B cell (primary cell): ENCODE data around the gene CACUL1. TPM values are rescaled to one million over a fixed set of nuclear protein-coding genes. Genes with fewer than 3 reads are reported as not detected.

Source experiments
- ATAC-seq: fragments of 200-7000 bp; cut with Tn5 transposase; one replicate; pipeline ENCODE4 v1.10.0; 2021; ENCODE audit warnings: low read depth, mild to moderate bottlenecking, moderate number of reproducible peaks, moderate library complexity
- CTCF ChIA-PET: fragments of 350-600 bp; sonication (Branson Sonifier 250); formaldehyde crosslinking; loops from one replicate; lab custom pipeline; 2021; ENCODE audit warnings: antibody characterized with exemption, inconsistent platforms; lab: Charles Lee
- POLR2A ChIA-PET: fragments of 350-600 bp; sonication (Branson Sonifier 250); formaldehyde crosslinking; loops from one replicate; lab custom pipeline; 2021; ENCODE audit warnings: antibody characterized with exemption; lab: Charles Lee
- DNase-seq: peaks from one replicate; pipeline ENCODE4 v3.0.0; 2013
- H2AFZ ChIP-seq: 2 replicates; pipeline ENCODE4 v1.6.1; 2012; ENCODE audit warnings: mild to moderate bottlenecking, low read depth, low read length; ENCODE audit not compliant: insufficient read depth, poor library complexity, severe bottlenecking
- H3K27ac ChIP-seq, 2 donors: 1 replicate in 1 of 2; 2 replicates in 1 of 2; pipeline ENCODE4 v1.5.1; 2012 to 2013; ENCODE audit warnings: low read length in 2 of 2, mild to moderate bottlenecking in 2 of 2, moderate library complexity in 1 of 2
- H3K27me3 ChIP-seq, 4 experiments: fragments of 200-600 bp in 1 of 4; sonication (generic) in 1 of 4; replicated peaks in 1 of 4; 1 replicate in 2 of 4; 2 replicates in 2 of 4; pipeline versions ENCODE4 v1.6.1 to v1.7.0; 2013 to 2016; ENCODE audit warnings: low read length in 3 of 4, mild to moderate bottlenecking in 2 of 4, mixed read lengths in 1 of 4, moderate library complexity in 1 of 4; ENCODE audit not compliant: insufficient read depth in 4 of 4, control insufficient read depth in 3 of 4; ENCODE audit errors: control extremely low read depth in 1 of 4
- H3K36me3 ChIP-seq, 2 experiments: replicated peaks in 1 of 2; 1 replicate in 1 of 2; 2 replicates in 1 of 2; pipeline versions ENCODE4 v1.6.1 to v1.7.1; 2013; ENCODE audit warnings: low read length in 1 of 2; ENCODE audit not compliant: insufficient read depth in 2 of 2, control insufficient read depth in 1 of 2; ENCODE audit errors: control extremely low read depth in 1 of 2, extremely low read depth in 1 of 2
- H3K4me1 ChIP-seq, 2 donors: fragments of 200-600 bp in 1 of 2; sonication (generic) in 1 of 2; 1 replicate in 1 of 2; 2 replicates in 1 of 2; pipeline versions ENCODE4 v1.5.1 to v1.6.1; 2013 to 2017; ENCODE audit warnings: low read length in 2 of 2; ENCODE audit not compliant: control insufficient read depth in 2 of 2, insufficient read depth in 2 of 2
- H3K4me2 ChIP-seq: replicated peaks from 2 replicates; pipeline ENCODE3; 2012; ENCODE audit warnings: mild to moderate bottlenecking, low read depth, low read length; ENCODE audit not compliant: poor library complexity, severe bottlenecking
- H3K4me3 ChIP-seq, 5 experiments: fragments of 200-600 bp in 1 of 5; sonication (generic) in 1 of 5; 1 replicate in 3 of 5; 2 replicates in 2 of 5; pipeline versions ENCODE4 v1.5.1 to v1.7.0; 2011 to 2016; ENCODE audit warnings: low read length in 4 of 5, mild to moderate bottlenecking in 4 of 5, low read depth in 2 of 5, control low read depth in 1 of 5, moderate library complexity in 1 of 5; ENCODE audit not compliant: insufficient read depth in 1 of 5; ENCODE audit errors: control extremely low read depth in 1 of 5, extremely low read depth in 1 of 5
- H3K79me2 ChIP-seq: fragments of 200-600 bp; sonication (generic); one replicate; pipeline ENCODE4 v1.6.0; 2016; ENCODE audit warnings: low read length; ENCODE audit not compliant: control insufficient read depth, insufficient read depth
- H3K9ac ChIP-seq: fragments of 200-600 bp; sonication (generic); 2 replicates; pipeline ENCODE4 v1.6.1; 2017; ENCODE audit warnings: mild to moderate bottlenecking, low read length, moderate library complexity
- H3K9me3 ChIP-seq, 3 donors: one replicate each; pipeline versions ENCODE4 v1.6.1 to v1.7.1; 2013; ENCODE audit warnings: low read length in 2 of 3; ENCODE audit not compliant: control insufficient read depth in 2 of 3, insufficient read depth in 1 of 3; ENCODE audit errors: control extremely low read depth in 1 of 3
- H4K20me1 ChIP-seq: 2 replicates; pipeline ENCODE4 v1.6.0; 2012; ENCODE audit warnings: mild to moderate bottlenecking, low read length; ENCODE audit not compliant: insufficient read depth, control insufficient read depth, poor library complexity, severe bottlenecking
- H3K27ac Mint-ChIP-seq: one replicate; pipeline ENCODE4 v1.8.0; 2021; ENCODE audit warnings: mixed read lengths
- H3K27me3 Mint-ChIP-seq: one replicate; pipeline ENCODE4 v1.8.0; 2021; ENCODE audit warnings: mixed read lengths
- H3K4me1 Mint-ChIP-seq: one replicate; pipeline ENCODE4 v1.8.0; 2021; ENCODE audit warnings: mixed read lengths
- H3K4me3 Mint-ChIP-seq: one replicate; pipeline ENCODE4 v1.8.0; 2021; ENCODE audit warnings: mixed read lengths
- H3K9me3 Mint-ChIP-seq: one replicate; pipeline ENCODE4 v1.8.0; 2022; ENCODE audit warnings: mixed read lengths; ENCODE audit not compliant: insufficient read depth
- EZH2 ChIP-seq: IDR thresholded peaks from 2 replicates; pipeline ENCODE4 v1.6.1; 2012; ENCODE audit warnings: borderline replicate concordance, low read depth, mild to moderate bottlenecking, moderate library complexity, low read length; ENCODE audit not compliant: insufficient read depth, poor library complexity, severe bottlenecking
- WGBS: methylation state at CpG from one replicate; pipeline ENCODE4 v1.1.5; 2013; ENCODE audit warnings: missing lambda C conversion rate; ENCODE audit not compliant: insufficient coverage; 5-methylcytosine and 5-hydroxymethylcytosine counted together
- intact Hi-C: fragments of 100-400 bp; cut with micrococcal nuclease; formaldehyde crosslinking; loops from one replicate; pipeline ENCODE4 v1.10.0; 2022
- polyA plus RNA-seq: library from polyadenylated mRNA; depleted of rRNA; stranded (reverse); fragments of >200 nt; gene quantifications from 2 replicates; pipeline ENCODE4 v1.2.3, GENCODE V29; 2012
- total RNA-seq, 2 donors: library from RNA; stranded (reverse); fragments of 120-200 nt in 1 of 2; gene quantifications; 1 replicate in 1 of 2; 2 replicates in 1 of 2; pipeline versions ENCODE4 v1.2.3 to v1.2.4, GENCODE V29; 2013 to 2022
- TF ChIP-seq, protein P1 (sequence below): fragments of 200-600 bp; IDR thresholded peaks from one replicate; pipeline ENCODE4 v1.8.0; 2022; ENCODE audit warnings: antibody characterized with exemption, mild to moderate bottlenecking

Gene CACUL1
- total and polyA plus RNA-seq, 2 donors (not counting 1 experiment from before 2014, with no cell fraction given) = 7.4 to 39.5 TPM

DNA sequence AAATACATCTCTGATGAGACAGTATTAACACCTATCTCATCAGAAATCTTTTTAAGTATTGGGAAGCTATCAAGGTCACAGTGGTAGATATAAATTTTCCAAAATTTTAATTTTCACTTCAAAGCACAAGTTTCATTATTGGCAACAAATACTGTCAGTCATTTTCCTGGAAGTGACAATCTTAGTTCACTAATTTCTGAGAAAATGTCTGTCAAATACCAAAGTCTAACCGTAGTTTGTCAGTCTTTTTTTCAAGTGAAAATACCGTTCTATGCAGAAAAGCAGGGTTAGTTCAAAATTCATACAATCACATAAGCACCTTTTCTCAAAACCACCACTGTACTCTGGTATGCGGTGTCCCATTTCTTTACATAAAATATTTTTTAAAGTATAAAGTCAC is 40.4 kb downstream of the CACUL1 start:
- intact Hi-C loops = no loop called here
- WGBS = 100% methylated on average over 1 of the region's 3 CpGs
- H3K9ac ChIP-seq = no peak overlapping the region

GRCh38 chr10:118712930-118713634 is 41.7 kb downstream of the CACUL1 start:
- no peak overlapping the region for H2AFZ ChIP-seq
- no peak for TF ChIP-seq EZH2
- TF ChIP-seq, protein P1, sequence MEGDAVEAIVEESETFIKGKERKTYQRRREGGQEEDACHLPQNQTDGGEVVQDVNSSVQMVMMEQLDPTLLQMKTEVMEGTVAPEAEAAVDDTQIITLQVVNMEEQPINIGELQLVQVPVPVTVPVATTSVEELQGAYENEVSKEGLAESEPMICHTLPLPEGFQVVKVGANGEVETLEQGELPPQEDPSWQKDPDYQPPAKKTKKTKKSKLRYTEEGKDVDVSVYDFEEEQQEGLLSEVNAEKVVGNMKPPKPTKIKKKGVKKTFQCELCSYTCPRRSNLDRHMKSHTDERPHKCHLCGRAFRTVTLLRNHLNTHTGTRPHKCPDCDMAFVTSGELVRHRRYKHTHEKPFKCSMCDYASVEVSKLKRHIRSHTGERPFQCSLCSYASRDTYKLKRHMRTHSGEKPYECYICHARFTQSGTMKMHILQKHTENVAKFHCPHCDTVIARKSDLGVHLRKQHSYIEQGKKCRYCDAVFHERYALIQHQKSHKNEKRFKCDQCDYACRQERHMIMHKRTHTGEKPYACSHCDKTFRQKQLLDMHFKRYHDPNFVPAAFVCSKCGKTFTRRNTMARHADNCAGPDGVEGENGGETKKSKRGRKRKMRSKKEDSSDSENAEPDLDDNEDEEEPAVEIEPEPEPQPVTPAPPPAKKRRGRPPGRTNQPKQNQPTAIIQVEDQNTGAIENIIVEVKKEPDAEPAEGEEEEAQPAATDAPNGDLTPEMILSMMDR = no peak
- H3K4me1 ChIP-seq = no peaks in the 10 kb centered on the region
- H3K27ac Mint-ChIP-seq = no peak overlapping the region
- peaks cover 5% of the 10 kb centered on the region for H4K20me1 ChIP-seq
- DNase-seq (no peak), ATAC-seq (no peak)
- ChIA-PET CTCF (interaction anchor here (0.8 to 2.0 kb wide), 2 partner anchors 10 to 12 kb away, joined by 3 to 6 read pairs; no protein-coding TSS in a partner anchor), POLR2A (no interaction called here)
- no peak overlapping the region for H3K27ac ChIP-seq
- intact Hi-C loops = no loop called here
- H3K4me1 Mint-ChIP-seq = no peaks in the 10 kb centered on the region
- no peak overlapping the region for H3K4me3 Mint-ChIP-seq
- no peaks in the 10 kb centered on the region for H3K9me3 Mint-ChIP-seq
- H3K9me3 ChIP-seq = no peaks in the 10 kb centered on the region
- H3K27me3 ChIP-seq = no peaks in the 10 kb centered on the region
- H3K27me3 Mint-ChIP-seq = no peaks in the 10 kb centered on the region
- no peak overlapping the region for H3K9ac ChIP-seq
- H3K36me3 ChIP-seq = peaks cover 1 to 20% of the 10 kb centered on the region in 2 experiments
- H3K4me2 ChIP-seq = no peak overlapping the region
- WGBS = over 99% methylated on average over 13 of the region's 14 CpGs
- H3K79me2 ChIP-seq = peaks cover 22% of the 10 kb centered on the region
- H3K4me3 ChIP-seq = no peak overlapping the region

More for the DNA sequence above, 40.4 kb downstream of the CACUL1 start:
- H3K27ac ChIP-seq = no peak overlapping the region
- H3K4me3 ChIP-seq = no peak overlapping the region
- H2AFZ ChIP-seq = no peak overlapping the region
- H3K79me2 ChIP-seq = peaks cover 28% of the 10 kb centered on the region
- DNase-seq (no peak), ATAC-seq (no peak)
- H3K27ac Mint-ChIP-seq = no peak overlapping the region
- H3K4me1 ChIP-seq = no peaks in the 10 kb centered on the region
- peaks cover 5% of the 10 kb centered on the region for H4K20me1 ChIP-seq
- H3K9me3 ChIP-seq = no peaks in the 10 kb centered on the region
- no peaks in the 10 kb centered on the region for H3K4me1 Mint-ChIP-seq
- ChIA-PET POLR2A (no interaction called here), CTCF (no interaction called here)
- no peaks in the 10 kb centered on the region for H3K9me3 Mint-ChIP-seq
- no peak overlapping the region for H3K4me2 ChIP-seq
- H3K27me3 ChIP-seq = no peaks in the 10 kb centered on the region
- no peak overlapping the region for H3K4me3 Mint-ChIP-seq
- peaks cover 1 to 20% of the 10 kb centered on the region in 2 experiments for H3K36me3 ChIP-seq
- no peaks in the 10 kb centered on the region for H3K27me3 Mint-ChIP-seq
- TF ChIP-seq, protein P1 = no peak
- no peak for TF ChIP-seq EZH2
